Large intestine (tissue), 3 donors: ENCODE results near the gene MYCBPAP. TPM values are rescaled to one million over a fixed set of nuclear protein-coding genes. Genes with fewer than 3 reads are reported as not detected.

ENCODE experiments used
- DNase-seq, 2 donors: peaks; one replicate each; pipeline versions ENCODE4 v3.0.0 to v3.0.0-alpha.2; 2013
- H3K27ac ChIP-seq: one replicate; pipeline ENCODE4 v1.5.1; 2013; ENCODE audit warnings: low read length
- H3K27me3 ChIP-seq: 2 replicates; pipeline ENCODE4 v1.6.1; 2013; ENCODE audit warnings: low read length; ENCODE audit not compliant: control insufficient read depth, insufficient read depth
- H3K36me3 ChIP-seq: 2 replicates; pipeline ENCODE4 v1.6.1; 2013; ENCODE audit warnings: low read length; ENCODE audit not compliant: control insufficient read depth, insufficient read depth
- H3K4me1 ChIP-seq: one replicate; pipeline ENCODE4 v1.6.1; 2013; ENCODE audit warnings: low read length; ENCODE audit not compliant: control insufficient read depth, insufficient read depth
- H3K4me3 ChIP-seq: one replicate; pipeline ENCODE4 v1.5.1; 2013; ENCODE audit warnings: low read length
- H3K9me3 ChIP-seq: one replicate; pipeline ENCODE4 v1.6.1; 2013; ENCODE audit warnings: mild to moderate bottlenecking, low read depth, low read length, moderate library complexity; ENCODE audit not compliant: control insufficient read depth
- WGBS: methylation state at CpG from one replicate; pipeline ENCODE4 v1.1.5; 2013; ENCODE audit warnings: low lambda C conversion rate; ENCODE audit not compliant: insufficient coverage; 5-methylcytosine and 5-hydroxymethylcytosine counted together
- polyA plus RNA-seq: library from polyadenylated mRNA; unstranded; fragments of 120-200 nt; gene quantifications from one replicate; pipeline ENCODE4 v1.2.1, GENCODE V29; 2013

MYCBPAP gene
- polyA plus RNA-seq, 1 donor = 1.8 TPM

- no peaks in the 10 kb centered on the region for H3K36me3 ChIP-seq
- H3K9me3 ChIP-seq = no peaks in the 10 kb centered on the region
- no peak overlapping the region for H3K4me3 ChIP-seq
- no peak for DNase-seq
- no peaks in the 10 kb centered on the region for H3K4me1 ChIP-seq
- no CpG with 5 or more reads among the region's 8 CpGs for WGBS
- peak overlapping the region; percentile 4 for H3K27ac ChIP-seq
- H3K27me3 ChIP-seq = no peaks in the 10 kb centered on the region
These were observed 9.5 kb downstream of the MYCBPAP start for GRCh38 chr17:50517504-50518383.

- WGBS = no CpG with 5 or more reads among the region's 13 CpGs
- H3K36me3 ChIP-seq = no peaks in the 10 kb centered on the region
- no peaks in the 10 kb centered on the region for H3K9me3 ChIP-seq
- H3K27me3 ChIP-seq = no peaks in the 10 kb centered on the region
- H3K27ac ChIP-seq = peak overlapping the region; percentile 4
- H3K4me3 ChIP-seq = no peak overlapping the region
- peak in 1 of 2 donors; percentile 31 for DNase-seq
- H3K4me1 ChIP-seq = no peaks in the 10 kb centered on the region
These were observed 10.3 kb downstream of the MYCBPAP start for GRCh38 chr17:50518384-50519023.

GRCh38 chr17:50519141-50519834, 11.0 kb downstream of the MYCBPAP start:
- no CpG with 5 or more reads among the region's 8 CpGs for WGBS
- H3K27ac ChIP-seq = no peak overlapping the region
- DNase-seq = no peak
- H3K4me3 ChIP-seq = no peak overlapping the region
- no peaks in the 10 kb centered on the region for H3K27me3 ChIP-seq
- no peaks in the 10 kb centered on the region for H3K36me3 ChIP-seq
- H3K9me3 ChIP-seq = no peaks in the 10 kb centered on the region
- H3K4me1 ChIP-seq = no peaks in the 10 kb centered on the region

- 80% methylated on average over 1 of the region's 2 CpGs for WGBS
- Histone ChIP-seq H3K4me3 (no peak overlapping the region), H3K27me3 (no peaks in the 10 kb centered on the region), H3K4me1 (no peaks in the 10 kb centered on the region), H3K27ac (no peak overlapping the region), H3K9me3 (no peaks in the 10 kb centered on the region), H3K36me3 (no peaks in the 10 kb centered on the region)
- no peak for DNase-seq
These were observed 12.2 kb downstream of the MYCBPAP start for GRCh38 chr17:50520483-50520882.

- no CpG with 5 or more reads among the region's 2 CpGs for WGBS
- no peak overlapping the region for H3K4me3 ChIP-seq
- H3K4me1 ChIP-seq = no peaks in the 10 kb centered on the region
- no peaks in the 10 kb centered on the region for H3K36me3 ChIP-seq
- no peak for DNase-seq
- H3K27ac ChIP-seq = no peak overlapping the region
- H3K27me3 ChIP-seq = no peaks in the 10 kb centered on the region
- H3K9me3 ChIP-seq = no peaks in the 10 kb centered on the region
These were observed 13.3 kb downstream of the MYCBPAP start for GRCh38 chr17:50521514-50521913.

- Histone ChIP-seq H3K27ac (no peak overlapping the region), H3K4me3 (no peak overlapping the region), H3K4me1 (no peaks in the 10 kb centered on the region), H3K9me3 (no peaks in the 10 kb centered on the region), H3K36me3 (no peaks in the 10 kb centered on the region), H3K27me3 (no peaks in the 10 kb centered on the region)
- no peak for DNase-seq
- WGBS = no CpG with 5 or more reads among the region's 10 CpGs
These were observed 14.5 kb downstream of the MYCBPAP start for GRCh38 chr17:50522766-50523165.

- Histone ChIP-seq H3K9me3 (no peaks in the 10 kb centered on the region), H3K27ac (no peak overlapping the region), H3K4me1 (no peaks in the 10 kb centered on the region), H3K4me3 (no peak overlapping the region), H3K27me3 (no peaks in the 10 kb centered on the region), H3K36me3 (no peaks in the 10 kb centered on the region)
- WGBS = no CpG with 5 or more reads among the region's 2 CpGs
- no peak for DNase-seq
These were observed 15.0 kb downstream of the MYCBPAP start for GRCh38 chr17:50523208-50523607.

GRCh38 chr17:50524838-50525237, 16.6 kb downstream of the MYCBPAP start:
- Histone ChIP-seq H3K9me3 (no peaks in the 10 kb centered on the region), H3K36me3 (no peaks in the 10 kb centered on the region), H3K27ac (no peak overlapping the region), H3K4me1 (no peaks in the 10 kb centered on the region), H3K27me3 (no peaks in the 10 kb centered on the region), H3K4me3 (no peak overlapping the region)
- DNase-seq = no peak
- no CpG with 5 or more reads among the region's 18 CpGs for WGBS

GRCh38 chr17:50527155-50527762, 19.0 kb downstream of the MYCBPAP start:
- H3K9me3 ChIP-seq = no peaks in the 10 kb centered on the region
- no CpG with 5 or more reads among the region's 5 CpGs for WGBS

GRCh38 chr17:50527949-50528474, 19.8 kb downstream of the MYCBPAP start:
- H3K4me3 ChIP-seq = no peak overlapping the region

More at GRCh38 chr17:50527155-50527762, 19.0 kb downstream of the MYCBPAP start:
- no peak for DNase-seq
- Histone ChIP-seq H3K36me3 (no peaks in the 10 kb centered on the region), H3K27me3 (peaks cover 6% of the 10 kb centered on the region), H3K27ac (no peak overlapping the region), H3K4me1 (peaks cover 4% of the 10 kb centered on the region), H3K4me3 (no peak overlapping the region)

More at GRCh38 chr17:50527949-50528474, 19.8 kb downstream of the MYCBPAP start:
- DNase-seq = no peak
- WGBS = no CpG with 5 or more reads among the region's 4 CpGs
- Histone ChIP-seq H3K36me3 (no peaks in the 10 kb centered on the region), H3K4me1 (peaks cover 11% of the 10 kb centered on the region), H3K27me3 (peaks cover 13% of the 10 kb centered on the region), H3K27ac (no peak overlapping the region), H3K9me3 (no peaks in the 10 kb centered on the region)
